GM12878 (cell line): ENCODE data around the gene GCDH. TPM values are rescaled to one million over a fixed set of nuclear protein-coding genes. Genes with fewer than 3 reads are reported as not detected.

ENCODE experiments used
- ATF2 ChIP-seq: IDR thresholded peaks from 2 replicates; pipeline ENCODE4 v1.6.1; 2012; ENCODE audit warnings: low read length, inconsistent platforms
- BHLHE40 ChIP-seq, 2 experiments: fragments of 450-650 bp in 1 of 2; IDR thresholded peaks; 2 replicates each; pipeline ENCODE4 v1.6.1; 2011 to 2017; ENCODE audit warnings: low read depth in 2 of 2, borderline replicate concordance in 1 of 2, improper control_type of control experiment in 1 of 2, low read length in 1 of 2, mild to moderate bottlenecking in 1 of 2
- CBFB ChIP-seq: IDR thresholded peaks from 2 replicates; pipeline ENCODE4 v1.6.1; 2016; ENCODE audit warnings: antibody characterized with exemption, low read depth
- LARP7 ChIP-seq: fragments of 450-650 bp; IDR thresholded peaks from 2 replicates; pipeline ENCODE4 v1.6.1; 2017; ENCODE audit warnings: mild to moderate bottlenecking
- MEF2A ChIP-seq: IDR thresholded peaks from 2 replicates; pipeline ENCODE4 v1.6.1; 2011; ENCODE audit warnings: low read depth, mild to moderate bottlenecking, low read length, moderate library complexity; ENCODE audit not compliant: insufficient read depth
- NFYA ChIP-seq: IDR thresholded peaks from 2 replicates; pipeline ENCODE4 v1.6.1; 2011; ENCODE audit warnings: low read depth, mild to moderate bottlenecking, low read length, improper control_type of control experiment, borderline replicate concordance
- NKRF ChIP-seq: fragments of 450-650 bp; conservative IDR thresholded peaks from 2 replicates; pipeline ENCODE4 v1.6.1; 2017; ENCODE audit warnings: mild to moderate bottlenecking, moderate library complexity
- NR2C2 ChIP-seq: IDR thresholded peaks from 2 replicates; pipeline ENCODE4 v1.6.1; 2011; ENCODE audit warnings: borderline replicate concordance, low read depth; ENCODE audit not compliant: control insufficient read depth, insufficient read length
- PAX8 ChIP-seq: fragments of 450-650 bp; IDR thresholded peaks from 2 replicates; pipeline ENCODE4 v1.6.1; 2017; ENCODE audit warnings: mild to moderate bottlenecking, moderate library complexity
- RAD51 ChIP-seq: fragments of 450-650 bp; IDR thresholded peaks from 2 replicates; pipeline ENCODE4 v1.6.1; 2016; ENCODE audit warnings: moderate library complexity, mild to moderate bottlenecking, inconsistent platforms
- RELB ChIP-seq: fragments of 450-650 bp; IDR thresholded peaks from 2 replicates; pipeline ENCODE4 v1.6.1; 2017; ENCODE audit warnings: low read depth, mild to moderate bottlenecking, moderate library complexity
- RFX5 ChIP-seq: IDR thresholded peaks from 2 replicates; pipeline ENCODE4 v1.6.1; 2011; ENCODE audit warnings: low read depth, low read length, improper control_type of control experiment
- STAT1 ChIP-seq: fragments of 450-650 bp; conservative IDR thresholded peaks from 2 replicates; pipeline ENCODE4 v1.6.1; 2014; ENCODE audit warnings: antibody characterized with exemption, mild to moderate bottlenecking
- ZZZ3 ChIP-seq: IDR thresholded peaks from 2 replicates; pipeline ENCODE4 v1.6.1; 2011; ENCODE audit warnings: low read depth; ENCODE audit not compliant: control insufficient read depth, insufficient read length
- polyA plus RNA-seq, 11 experiments: library from polyadenylated mRNA; depleted of rRNA in 4 of 11; unstranded in 6 of 11; stranded (reverse) in 5 of 11; fragments of >200 nt; fragmentation: Nextera tagmentation in 4 of 11; fragmentation: Illumina TruSeq in 1 of 11; extraction: Ambion mirVana in 4 of 11; extraction: Trizol in 1 of 11; gene quantifications; 1 replicate in 1 of 11; 2 replicates in 10 of 11; pipeline versions ENCODE4 v1.2.1 to v1.2.3, GENCODE V29; 2011 to 2016; ENCODE audit warnings: inconsistent platforms in 2 of 11, missing spikeins in 2 of 11, low read depth in 1 of 11
- total RNA-seq, 4 experiments: library from RNA; depleted of rRNA in 3 of 4; stranded (reverse); fragments of >200 nt in 3 of 4; fragmentation: Illumina TruSeq in 1 of 4; extraction: Trizol in 1 of 4; gene quantifications; 2 replicates each; pipeline versions ENCODE4 v1.2.1 to v1.2.3, GENCODE V29; 2013 to 2021
- TF ChIP-seq, protein P1 (sequence below): fragments of 450-650 bp; IDR thresholded peaks from 2 replicates; pipeline ENCODE4 v1.6.1; 2016; ENCODE audit warnings: mild to moderate bottlenecking
- TF ChIP-seq, protein P2 (sequence below): fragments of 150-350 bp; IDR thresholded peaks from 2 replicates; pipeline ENCODE4 v1.6.1; 2014; ENCODE audit warnings: mild to moderate bottlenecking, low read depth, low read length
- TF ChIP-seq, protein P3 (sequence below): fragments of 450-650 bp; IDR thresholded peaks from 2 replicates; pipeline ENCODE4 v1.6.1; 2017; ENCODE audit warnings: mild to moderate bottlenecking, moderate library complexity

GCDH gene
- total and polyA plus RNA-seq, 10 of the 15 experiments (the other 5 are each of a cell fraction or from before 2014, with no cell fraction given): 4.2 to 69.4 (median 39.7) TPM

DNA sequence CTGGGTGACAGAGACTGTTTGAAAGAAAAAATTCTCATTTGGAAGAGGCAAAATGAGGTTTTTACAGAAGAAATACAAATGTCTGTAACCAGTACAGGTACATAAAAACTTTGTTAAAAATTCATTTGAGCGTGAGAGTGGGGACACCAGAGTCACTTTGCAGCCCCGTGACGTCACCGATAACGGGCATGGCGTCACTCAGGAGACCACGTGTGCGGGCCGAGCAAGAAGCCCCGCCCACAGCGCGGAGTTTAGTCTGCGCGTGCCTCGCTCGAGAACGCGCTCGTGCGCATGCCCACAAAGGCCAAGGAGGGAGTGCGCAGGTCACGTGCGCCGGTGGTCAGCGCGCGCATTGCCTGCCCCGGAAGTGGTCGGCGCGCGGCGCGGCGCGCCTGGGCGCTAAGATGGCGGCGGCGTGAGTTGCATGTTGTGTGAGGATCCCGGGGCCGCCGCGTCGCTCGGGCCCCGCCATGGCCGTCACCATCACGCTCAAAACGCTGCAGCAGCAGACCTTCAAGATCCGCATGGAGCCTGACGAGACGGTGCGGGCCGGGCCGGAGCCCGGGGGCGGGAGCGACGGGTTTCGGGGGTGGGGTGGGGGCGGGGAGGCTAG, 54.6 kb downstream of the GCDH start, which contains the start of gene RAD23A (continued):
- TF ChIP-seq, protein P1, sequence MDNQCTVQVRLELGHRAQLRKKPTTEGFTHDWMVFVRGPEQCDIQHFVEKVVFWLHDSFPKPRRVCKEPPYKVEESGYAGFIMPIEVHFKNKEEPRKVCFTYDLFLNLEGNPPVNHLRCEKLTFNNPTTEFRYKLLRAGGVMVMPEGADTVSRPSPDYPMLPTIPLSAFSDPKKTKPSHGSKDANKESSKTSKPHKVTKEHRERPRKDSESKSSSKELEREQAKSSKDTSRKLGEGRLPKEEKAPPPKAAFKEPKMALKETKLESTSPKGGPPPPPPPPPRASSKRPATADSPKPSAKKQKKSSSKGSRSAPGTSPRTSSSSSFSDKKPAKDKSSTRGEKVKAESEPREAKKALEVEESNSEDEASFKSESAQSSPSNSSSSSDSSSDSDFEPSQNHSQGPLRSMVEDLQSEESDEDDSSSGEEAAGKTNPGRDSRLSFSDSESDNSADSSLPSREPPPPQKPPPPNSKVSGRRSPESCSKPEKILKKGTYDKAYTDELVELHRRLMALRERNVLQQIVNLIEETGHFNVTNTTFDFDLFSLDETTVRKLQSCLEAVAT: 0 out of 2 replicates have a peak, but pooled peaks have one; percentile 60
- TF ChIP-seq RAD51: peak; percentile 96
- no peak for TF ChIP-seq NFYA
- no peak for TF ChIP-seq PAX8
- TF ChIP-seq RFX5: no peak
- TF ChIP-seq, protein P2, sequence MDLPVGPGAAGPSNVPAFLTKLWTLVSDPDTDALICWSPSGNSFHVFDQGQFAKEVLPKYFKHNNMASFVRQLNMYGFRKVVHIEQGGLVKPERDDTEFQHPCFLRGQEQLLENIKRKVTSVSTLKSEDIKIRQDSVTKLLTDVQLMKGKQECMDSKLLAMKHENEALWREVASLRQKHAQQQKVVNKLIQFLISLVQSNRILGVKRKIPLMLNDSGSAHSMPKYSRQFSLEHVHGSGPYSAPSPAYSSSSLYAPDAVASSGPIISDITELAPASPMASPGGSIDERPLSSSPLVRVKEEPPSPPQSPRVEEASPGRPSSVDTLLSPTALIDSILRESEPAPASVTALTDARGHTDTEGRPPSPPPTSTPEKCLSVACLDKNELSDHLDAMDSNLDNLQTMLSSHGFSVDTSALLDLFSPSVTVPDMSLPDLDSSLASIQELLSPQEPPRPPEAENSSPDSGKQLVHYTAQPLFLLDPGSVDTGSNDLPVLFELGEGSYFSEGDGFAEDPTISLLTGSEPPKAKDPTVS: no peak
- TF ChIP-seq MEF2A: no peak
- peak; percentile 83 for TF ChIP-seq ATF2
- no peak for TF ChIP-seq RELB
- no peak for TF ChIP-seq STAT1
- peak; percentile 100 for TF ChIP-seq BHLHE40 (IDR thresholded peaks at IDR 0.05; ENCODE audit: borderline replicate concordance in 1 of 2, low read depth in 2 of 2, low read length in 1 of 2)
- TF ChIP-seq NR2C2: no peak
- no peak for TF ChIP-seq ZZZ3
- TF ChIP-seq, protein P3, sequence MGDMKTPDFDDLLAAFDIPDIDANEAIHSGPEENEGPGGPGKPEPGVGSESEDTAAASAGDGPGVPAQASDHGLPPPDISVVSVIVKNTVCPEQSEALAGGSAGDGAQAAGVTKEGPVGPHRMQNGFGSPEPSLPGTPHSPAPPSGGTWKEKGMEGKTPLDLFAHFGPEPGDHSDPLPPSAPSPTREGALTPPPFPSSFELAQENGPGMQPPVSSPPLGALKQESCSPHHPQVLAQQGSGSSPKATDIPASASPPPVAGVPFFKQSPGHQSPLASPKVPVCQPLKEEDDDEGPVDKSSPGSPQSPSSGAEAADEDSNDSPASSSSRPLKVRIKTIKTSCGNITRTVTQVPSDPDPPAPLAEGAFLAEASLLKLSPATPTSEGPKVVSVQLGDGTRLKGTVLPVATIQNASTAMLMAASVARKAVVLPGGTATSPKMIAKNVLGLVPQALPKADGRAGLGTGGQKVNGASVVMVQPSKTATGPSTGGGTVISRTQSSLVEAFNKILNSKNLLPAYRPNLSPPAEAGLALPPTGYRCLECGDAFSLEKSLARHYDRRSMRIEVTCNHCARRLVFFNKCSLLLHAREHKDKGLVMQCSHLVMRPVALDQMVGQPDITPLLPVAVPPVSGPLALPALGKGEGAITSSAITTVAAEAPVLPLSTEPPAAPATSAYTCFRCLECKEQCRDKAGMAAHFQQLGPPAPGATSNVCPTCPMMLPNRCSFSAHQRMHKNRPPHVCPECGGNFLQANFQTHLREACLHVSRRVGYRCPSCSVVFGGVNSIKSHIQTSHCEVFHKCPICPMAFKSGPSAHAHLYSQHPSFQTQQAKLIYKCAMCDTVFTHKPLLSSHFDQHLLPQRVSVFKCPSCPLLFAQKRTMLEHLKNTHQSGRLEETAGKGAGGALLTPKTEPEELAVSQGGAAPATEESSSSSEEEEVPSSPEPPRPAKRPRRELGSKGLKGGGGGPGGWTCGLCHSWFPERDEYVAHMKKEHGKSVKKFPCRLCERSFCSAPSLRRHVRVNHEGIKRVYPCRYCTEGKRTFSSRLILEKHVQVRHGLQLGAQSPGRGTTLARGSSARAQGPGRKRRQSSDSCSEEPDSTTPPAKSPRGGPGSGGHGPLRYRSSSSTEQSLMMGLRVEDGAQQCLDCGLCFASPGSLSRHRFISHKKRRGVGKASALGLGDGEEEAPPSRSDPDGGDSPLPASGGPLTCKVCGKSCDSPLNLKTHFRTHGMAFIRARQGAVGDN: peak; percentile 76; the same call in 1 of the 2 replicates
- TF ChIP-seq CBFB: no peak; the same call in 1 of the 2 replicates
- peak; percentile 28; the same call in 1 of the 2 replicates for TF ChIP-seq LARP7
- no peak; the same call in 1 of the 2 replicates for TF ChIP-seq NKRF
